DMS53 (cell line): ENCODE measurements around the gene MAP3K7CL.

Experiments used
- DNase-seq: peaks from one replicate; lab custom pipeline; 2025; lab: John Stamatoyannopoulos, UW

The MAP3K7CL gene, protein sequence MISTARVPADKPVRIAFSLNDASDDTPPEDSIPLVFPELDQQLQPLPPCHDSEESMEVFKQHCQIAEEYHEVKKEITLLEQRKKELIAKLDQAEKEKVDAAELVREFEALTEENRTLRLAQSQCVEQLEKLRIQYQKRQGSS

DNA sequence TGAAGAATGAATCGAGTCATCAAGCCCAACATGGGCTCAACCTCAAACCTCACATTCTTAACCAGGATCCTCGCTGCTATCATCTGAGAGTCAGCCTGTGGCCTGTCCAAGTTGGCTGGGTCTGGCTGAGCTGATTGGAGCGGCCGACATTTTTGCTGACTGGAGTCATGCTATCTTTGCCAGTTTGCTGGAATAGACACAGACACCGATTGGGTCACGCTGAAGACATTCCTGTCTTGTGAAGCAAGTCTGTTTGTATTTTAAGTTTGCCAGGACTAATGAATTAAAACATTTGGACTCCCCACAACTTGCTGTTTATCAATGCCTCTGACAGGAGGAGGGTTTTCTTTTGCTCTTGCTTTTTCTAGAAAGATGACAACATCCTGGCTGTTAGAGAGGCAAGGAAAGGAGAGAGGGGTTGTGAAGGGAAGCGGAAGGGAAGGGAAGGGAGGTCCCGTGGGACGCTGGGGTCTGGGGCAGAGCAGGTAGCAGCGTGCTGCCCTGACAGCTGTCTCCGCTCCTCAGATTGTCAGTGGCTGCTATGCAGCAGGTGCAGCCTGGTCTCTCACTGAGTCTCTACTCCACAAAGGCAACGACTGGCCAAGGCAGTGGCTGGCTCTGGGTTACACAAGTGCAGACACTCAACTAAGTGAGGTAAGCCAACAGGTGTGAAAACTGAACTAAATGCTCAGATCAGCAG, at the start of gene MAP3K7CL:
MAP3K7CL (plus strand) TSS at position 375 of the 700 bp plus-strand sequence. CDS start 2,701 bp downstream, outside the sequence.
- no peak for DNase-seq

DNA sequence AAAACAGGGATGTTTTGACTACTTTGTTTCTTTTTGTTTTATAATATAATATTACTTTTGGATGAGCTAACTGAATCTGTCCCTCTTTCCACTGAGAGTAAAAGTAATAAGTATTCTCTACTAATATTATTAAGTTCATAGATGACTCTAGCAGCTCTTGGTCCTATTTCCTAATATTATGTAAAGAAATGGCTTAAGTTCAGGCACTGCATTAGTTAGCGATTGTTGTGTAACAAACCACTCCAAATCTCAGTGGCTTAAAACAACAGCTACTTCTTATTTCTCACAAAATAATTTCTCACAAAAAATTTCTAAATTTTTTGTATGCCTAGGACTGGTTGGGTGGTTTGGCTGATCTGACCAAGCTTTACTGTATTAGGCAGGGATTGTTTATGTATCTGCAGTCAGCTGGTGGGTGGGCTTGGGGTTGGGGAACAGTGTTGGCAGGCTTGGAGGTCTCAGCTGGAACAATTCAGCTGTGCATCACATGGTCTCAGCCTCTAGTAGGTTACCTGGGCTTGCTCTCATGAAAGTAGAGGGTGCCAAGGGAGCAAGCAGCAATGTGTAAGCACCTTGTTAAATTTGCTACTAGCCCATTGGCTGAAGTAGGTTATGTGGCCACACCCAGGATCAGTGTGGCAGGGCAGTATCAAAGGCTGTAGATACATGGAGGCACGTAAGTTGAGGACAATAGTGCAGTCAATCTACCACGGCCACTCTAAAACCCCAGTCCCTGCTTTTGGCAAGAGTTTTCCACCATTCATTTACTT, 48.2 kb upstream of the MAP3K7CL start:
- DNase-seq = no peak

DNA sequence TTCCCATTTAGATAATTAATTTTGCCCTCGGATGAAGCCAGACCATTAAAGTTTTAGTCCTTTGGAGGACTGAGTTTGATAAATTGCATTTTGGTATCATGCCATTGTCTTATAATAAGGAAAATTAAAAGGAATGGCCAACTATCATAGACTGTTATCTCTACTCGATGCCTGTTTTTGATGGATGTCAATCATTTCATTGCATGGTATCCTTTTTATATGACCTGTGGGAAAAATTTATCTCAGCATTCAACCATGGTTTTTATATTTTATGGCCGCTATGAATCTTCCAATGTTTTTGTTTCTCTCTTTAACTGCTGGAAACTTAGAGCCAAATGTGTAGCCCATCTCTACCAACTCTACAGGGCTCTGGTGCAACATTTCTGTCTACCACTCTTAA, 47.1 kb upstream of the MAP3K7CL start:
- no peak for DNase-seq

DNA sequence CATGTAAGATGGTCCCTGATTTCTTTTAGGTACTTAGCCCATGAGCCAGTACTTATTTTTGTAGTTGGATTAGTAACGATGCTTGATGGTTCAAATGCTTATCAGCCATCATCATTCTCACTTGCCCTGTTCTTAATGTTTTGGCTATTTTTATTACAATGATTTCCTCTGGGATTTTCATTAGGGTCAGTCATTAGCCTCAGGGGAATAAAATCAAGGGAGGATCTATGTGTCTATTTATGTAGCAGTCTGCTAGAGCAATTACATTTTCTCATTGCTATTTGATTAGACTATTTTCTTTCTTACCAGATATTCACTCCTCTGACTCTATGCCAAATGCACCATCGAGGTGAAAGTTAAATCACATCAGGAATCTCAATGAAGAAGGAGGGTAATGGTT, 46.1 kb upstream of the MAP3K7CL start:
- no peak for DNase-seq

DNA sequence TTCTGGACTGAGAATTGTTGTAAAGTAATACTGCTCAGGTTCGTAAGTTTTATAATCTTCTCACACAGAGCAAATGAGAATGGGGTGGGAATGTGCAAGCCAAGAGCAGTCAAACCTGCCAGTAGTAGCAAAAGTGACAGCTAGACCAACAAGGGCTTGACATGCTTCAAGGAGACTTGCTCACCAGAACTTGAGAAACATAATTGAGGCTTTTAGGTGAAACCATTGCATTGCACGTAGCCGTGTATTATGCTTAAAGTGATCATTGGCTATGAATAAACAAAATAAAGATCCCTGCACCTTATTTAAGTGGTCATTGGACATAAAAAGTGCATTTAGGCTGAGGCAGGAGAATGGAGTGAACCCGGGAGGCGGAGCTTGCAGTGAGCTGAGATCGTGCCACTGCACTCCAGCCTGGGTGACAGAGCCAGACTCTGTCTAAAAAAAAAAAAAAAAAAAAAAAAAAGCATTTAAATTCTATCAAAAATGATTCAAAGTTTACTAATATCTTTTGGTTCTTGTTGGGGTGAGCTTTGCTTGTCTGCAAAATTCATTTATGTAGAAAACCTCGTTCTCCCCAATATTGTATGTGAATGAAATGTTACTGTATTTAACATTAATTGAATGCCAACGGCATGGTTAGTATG, 45.2 kb upstream of the MAP3K7CL start:
- DNase-seq = no peak

DNA sequence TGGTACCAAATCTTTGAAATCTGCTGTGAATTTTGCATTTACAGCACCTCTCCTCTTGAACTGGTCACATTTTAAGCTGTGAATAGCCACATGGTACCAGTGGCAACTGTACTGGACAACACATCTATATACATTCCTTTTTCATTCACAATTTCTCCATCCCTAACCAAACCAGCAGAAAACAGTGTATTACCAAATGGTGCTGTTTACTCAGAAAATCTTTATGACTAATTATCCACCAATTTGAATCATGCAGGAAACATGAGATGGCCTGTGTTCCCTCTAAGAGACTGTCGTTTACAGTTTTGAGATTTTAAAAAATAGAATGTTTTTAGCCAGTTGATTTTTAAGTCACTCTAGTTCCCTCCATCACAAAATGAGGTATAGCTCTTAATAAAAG, 39.4 kb upstream of the MAP3K7CL start:
- no peak for DNase-seq

DNA sequence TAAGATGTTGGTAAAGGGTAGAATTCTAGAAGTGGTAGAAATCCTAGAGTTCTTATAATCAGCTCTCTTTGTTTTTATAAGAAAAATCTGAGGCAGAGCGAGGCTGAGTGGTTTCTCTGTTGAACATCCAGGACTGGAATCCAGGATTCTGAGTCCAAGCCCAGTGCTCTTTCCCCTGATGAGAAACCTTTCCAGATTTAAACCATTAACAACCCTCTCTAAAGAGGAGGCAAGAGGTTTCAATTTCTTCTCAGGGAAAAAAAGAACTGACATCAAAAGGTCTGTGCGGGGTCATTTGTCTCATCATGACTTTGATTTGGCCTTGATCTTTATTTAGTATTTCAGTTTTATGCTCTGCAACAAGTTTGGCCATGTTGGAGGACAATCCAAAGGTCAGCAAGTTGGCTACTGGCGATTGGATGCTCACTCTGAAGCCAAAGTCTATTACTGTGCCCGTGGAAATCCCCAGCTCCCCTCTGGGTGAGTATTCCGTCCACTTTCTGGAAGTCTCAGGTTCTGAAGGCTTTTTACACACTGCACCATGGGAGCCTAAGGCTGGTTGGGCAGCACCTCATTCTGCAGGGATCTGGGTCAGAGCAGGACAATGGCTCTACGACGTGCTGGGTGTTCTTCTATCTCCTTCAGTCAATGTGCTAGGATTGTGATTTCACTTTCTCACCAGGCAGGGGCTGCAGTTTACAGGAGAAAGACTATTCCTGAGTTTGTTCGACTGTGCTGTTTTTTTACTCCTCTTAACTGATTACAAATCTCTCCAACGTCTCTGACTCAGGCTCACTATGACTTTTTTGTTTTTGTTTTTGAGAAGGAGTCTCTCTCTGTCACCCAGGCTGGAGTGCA, 38.1 kb upstream of the MAP3K7CL start:
- no peak for DNase-seq

DNA sequence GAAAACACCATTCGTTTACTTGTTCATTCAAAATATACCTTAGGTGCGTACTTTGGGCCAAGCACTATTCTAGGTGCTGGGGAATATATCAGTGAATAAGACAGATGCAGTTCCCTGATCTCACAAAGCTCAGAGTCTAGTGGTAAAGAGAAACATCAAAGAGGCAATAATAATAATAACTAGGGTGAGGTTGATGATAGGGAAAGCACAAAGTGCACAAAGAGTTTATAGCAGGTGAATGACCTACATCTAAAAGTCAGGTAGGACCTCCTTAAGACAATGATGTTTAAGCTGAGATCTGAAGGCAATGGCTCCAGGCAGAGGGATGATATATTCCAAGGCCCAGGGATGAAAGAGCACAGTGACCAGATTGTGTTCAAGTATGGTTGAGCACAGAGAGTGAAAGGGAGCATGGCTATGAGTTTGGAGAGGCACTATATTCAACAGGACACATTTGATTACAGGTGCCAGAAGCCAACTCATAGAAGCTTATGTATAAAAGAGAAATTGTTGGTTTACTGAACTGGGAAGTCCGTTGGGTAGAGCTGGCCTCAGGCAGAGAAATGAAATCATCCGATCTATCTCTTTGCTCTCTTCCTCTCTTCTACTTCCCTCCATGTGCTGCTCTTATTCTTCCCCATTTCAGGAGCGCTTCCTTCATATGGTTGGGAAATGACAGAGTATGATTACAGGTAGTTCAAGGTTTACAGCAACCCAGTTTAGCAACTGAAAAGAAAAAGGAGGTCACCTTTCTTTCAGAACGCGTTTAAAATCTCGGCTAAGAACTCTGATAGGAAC, 34.0 kb upstream of the MAP3K7CL start:
- DNase-seq = no peak

DNA sequence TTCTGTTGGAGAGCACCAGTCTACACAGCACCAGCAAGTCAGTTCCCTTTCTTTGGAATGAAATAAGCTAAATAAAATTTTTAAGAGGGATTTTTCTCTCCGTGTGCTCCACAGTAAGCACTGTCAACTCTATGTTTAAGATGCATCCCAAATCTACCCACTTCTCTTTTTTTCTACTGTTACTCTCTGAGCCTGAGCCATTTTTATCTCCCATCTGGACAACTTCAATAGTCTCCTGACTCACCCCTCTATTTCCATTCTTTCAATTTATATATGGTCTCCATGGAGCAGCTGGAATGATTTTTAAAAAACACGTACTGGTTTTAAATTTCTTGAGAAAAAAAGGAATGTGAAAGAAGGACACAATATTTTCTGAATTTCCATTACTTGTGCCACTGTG, 32.3 kb upstream of the MAP3K7CL start:
- DNase-seq = no peak

DNA sequence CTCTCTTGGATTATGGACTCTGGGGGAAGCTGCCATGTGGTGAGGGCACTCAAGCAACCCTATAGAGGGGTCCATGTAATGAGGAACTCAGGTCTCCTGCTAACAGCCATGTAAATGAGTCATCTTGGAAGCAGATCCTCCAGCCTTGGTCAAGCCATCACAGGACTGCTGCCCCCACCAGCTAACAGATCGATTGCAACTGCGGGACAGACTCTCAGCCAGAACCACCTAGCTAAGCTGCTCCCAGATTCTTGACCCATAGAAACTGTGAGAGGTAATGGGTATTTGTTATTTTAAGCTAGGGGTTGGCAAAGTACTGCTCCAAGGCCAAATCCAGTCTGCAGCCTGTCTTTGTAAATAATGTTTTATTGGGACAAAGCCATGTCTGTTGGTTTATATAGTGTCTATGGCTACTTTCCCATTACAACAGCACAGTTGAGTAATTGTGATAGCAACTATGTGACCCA, 27.6 kb upstream of the MAP3K7CL start:
- DNase-seq = no peak

DNA sequence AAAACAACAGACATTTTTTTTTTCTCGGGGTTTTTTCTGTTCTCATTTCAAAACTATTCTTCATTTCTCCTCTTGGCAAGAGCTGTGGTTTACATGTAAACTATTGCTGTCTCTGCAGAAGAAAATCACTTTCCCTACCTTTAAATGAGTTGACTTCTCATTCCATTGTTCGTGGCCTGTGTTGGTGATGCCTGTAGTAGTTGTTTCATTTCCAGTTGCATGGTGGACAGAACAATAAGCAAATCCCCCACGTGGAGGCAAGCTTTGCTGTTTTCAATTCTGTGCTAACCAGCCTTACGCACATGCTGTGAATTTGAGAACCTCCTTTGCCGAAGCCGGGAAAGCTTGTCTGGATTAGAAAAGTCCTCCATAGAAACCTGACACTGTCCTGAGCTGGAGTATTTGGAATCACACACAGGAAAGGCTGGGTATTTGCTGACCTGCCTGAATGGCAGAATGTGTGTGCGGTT, 26.2 kb upstream of the MAP3K7CL start:
- no peak for DNase-seq

DNA sequence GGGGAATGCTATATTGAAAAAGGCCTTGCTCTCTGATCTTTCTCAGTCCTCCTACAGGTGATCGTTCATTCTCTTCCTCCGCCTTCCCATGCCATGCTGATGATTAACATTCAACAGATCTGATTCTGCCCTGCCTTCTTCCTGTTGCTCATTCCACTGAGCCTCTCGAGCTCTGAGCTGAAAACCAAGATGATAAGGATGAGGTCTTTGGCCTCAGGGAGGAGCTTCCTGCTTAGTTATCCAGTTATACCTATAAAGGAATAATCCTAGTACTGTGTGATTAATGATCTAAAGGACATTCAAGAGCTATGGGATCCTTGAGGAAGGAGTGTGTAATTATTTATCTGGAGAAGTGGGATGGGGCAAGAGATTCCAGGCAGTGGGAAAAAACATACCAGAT, 25.2 kb upstream of the MAP3K7CL start:
- no peak for DNase-seq

DNA sequence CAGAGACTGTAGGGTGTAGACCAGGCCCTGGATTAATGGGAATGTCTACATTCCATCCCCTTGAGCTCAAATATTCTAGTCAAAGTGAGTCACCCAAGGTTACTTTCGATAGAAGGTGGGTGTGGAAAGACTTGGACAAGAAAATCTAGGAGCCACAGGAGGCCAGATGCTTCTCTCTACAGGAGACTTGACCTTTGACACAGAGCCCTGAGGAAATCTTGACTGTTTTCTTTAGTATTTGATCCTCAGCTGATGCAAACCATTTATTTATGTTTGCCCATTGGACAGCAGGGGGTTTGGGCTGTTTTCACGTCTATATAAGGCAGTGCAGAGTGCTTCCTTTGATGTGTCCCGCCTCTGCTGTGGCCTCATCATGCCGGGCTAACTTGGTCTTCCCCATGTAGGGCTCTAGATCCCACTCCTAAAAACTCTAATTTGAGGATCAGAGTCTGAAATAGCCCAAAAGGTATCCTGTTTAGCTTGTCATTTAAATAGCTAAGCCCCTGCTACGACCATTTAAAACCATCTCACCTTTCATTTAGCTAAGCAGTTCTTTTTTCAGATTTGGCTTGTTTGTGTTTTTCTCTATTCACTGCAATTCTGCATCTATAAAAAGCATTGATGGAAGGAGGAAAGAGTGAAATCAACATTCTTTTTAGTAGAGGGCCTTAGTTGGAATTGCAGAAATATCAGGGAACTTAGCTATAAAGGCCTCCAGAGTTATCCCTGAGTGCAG, 15.5 kb upstream of the MAP3K7CL start:
- DNase-seq = no peak

DNA sequence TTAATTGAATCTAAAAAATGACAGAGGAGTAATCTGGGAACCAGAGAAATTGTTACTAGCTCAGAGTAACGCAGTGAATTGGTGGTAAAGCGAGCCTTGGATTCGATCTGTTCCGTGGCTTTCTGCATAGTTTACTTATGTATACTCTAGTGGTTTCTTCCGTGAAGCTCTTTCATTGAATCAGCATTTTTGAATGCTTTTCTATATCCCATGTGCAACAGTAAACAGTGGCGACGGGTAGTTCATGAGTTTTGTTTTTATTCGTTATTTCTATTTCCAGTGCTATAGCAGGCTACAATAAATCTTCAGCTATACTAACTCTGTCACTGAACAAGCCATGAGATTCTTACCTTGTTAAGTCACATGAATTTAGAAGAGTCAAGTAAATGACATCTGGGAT, 14.5 kb upstream of the MAP3K7CL start:
- no peak for DNase-seq

DNA sequence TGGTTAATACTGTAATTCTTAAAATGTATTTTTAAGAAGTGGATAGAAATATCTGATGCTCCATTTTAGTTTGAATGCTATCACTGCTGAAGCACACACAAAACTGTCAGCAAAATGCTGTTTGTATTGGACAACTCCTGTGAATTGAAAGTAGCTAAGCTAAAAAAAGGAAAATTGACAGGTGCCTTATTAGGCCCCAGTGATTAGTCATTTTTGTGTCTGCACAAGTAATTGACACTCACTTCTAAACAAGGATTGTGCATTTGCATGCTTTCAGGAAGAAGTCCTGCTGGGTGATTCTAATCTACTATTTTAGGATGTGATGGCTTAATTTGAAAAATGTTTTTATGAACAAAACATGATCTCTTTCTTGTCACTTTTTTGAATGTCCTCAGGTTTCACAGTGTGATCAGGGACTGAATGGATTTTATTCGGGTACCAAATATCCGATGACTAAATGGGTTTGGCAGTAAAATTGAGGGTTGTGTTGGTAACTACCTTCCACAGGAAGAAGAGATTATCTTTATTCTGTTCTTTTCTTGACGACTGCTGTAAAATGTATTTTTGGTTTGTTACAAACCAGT, 13.0 kb upstream of the MAP3K7CL start:
- DNase-seq = no peak

DNA sequence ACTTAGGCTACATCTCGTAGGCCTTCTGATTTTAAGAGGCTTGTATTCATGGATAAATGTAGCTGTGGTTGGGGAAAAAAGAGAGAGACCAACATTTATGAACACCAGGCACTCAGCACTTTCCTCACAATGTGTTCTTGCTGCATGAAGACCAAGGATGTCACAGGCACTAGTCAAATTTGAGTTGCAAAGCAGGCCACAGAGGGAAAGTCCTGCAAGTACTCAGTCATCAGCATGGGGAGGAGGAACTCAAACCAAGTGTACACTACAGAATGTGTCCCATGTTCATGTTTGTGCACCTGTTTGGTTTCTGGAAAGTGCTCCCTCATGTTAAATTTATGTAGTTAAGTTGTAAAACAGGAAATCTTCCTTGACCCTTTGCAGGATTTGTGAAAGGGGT, 8.7 kb upstream of the MAP3K7CL start:
- no peak for DNase-seq

DNA sequence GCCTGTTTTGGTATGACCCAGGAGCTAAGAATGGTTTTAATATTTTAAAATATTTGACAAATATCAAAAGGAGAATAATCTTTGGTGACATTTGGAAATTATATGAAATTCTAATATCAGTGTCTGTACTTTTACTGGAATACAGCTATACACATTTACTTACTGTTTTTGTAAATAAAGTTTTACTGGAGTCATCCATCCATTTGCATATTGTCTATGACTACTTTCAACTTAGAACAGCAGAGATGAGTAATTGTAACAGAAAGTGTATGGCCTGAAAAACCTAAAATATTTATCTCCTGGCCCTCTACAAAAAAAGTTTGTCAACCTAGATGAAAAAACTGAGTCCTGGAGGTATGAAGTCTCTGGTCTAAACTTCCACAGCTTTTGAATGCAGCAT, 5.8 kb upstream of the MAP3K7CL start:
- DNase-seq = no peak

DNA sequence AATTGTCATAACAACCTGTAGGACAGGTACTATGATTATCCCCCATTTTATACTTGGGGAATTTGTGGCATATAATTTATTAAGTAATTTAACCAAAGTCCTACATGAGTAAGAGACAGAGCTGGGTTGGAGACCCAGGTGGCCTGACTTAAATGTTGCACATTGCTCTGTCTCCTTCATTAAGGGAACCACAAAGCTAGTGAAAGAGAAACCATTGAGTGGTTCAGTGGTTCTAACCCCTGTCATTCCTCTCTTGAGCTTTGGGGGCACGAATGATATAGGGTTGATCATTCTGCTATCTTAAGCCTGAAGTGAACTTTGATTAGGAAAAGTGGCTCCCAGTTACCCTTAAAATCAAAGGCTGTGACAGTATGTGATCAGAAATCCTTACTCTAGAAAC, 5.3 kb upstream of the MAP3K7CL start:
- no peak for DNase-seq

DNA sequence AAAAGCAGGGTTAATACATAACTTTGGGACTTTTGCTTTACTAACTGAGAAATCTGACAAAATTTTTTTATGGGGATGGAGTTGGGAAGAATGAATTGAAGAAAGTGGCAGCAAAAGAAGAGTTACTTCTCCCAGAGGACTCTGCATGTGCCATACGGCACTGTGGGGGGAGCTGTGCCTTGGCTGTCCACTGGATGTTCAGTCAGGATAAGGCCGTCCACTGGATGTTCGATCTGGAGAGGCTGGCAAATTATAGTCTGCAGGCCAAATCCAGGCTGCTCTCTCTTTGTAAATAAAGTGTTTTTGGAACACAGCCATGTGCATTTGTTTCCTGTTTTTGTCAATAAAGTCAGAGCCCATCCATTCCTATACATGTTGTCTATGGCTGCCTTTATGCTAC, 4.5 kb upstream of the MAP3K7CL start:
- DNase-seq = no peak

DNA sequence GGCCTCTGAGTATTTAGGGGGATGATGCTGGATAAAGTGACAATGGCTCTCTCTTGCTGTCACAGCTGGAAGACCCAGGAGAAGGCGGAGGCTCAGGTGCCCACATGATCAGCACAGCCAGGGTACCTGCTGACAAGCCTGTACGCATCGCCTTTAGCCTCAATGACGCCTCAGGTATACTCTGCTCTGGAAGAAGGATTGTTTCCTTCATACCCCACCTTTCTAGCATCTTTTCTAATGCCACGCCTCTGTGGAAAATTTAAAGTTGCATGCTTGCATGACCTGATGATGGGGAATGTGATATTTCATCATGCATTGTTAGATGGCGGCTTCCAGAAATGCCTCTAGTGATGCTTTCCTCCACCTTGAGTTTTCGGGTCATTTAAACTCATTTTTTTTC, 2.8 kb downstream of the MAP3K7CL start:
- DNase-seq = no peak
